Prostate gland (tissue), 2 donors: ENCODE data around the gene TMEM63C.

Source experiments
- POLR2A ChIP-seq: fragments of 450-650 bp; IDR thresholded peaks from one replicate; pipeline ENCODE4 v1.6.1; 2016; ENCODE audit warnings: antibody characterized with exemption, mild to moderate bottlenecking
- POLR2AphosphoS5 ChIP-seq: sonication (generic); formaldehyde crosslinking; IDR thresholded peaks from one replicate; pipeline ENCODE4 v1.6.1; 2017; ENCODE audit warnings: antibody characterized with exemption
- TF ChIP-seq, protein P1 (sequence below), 4 experiments: fragments of 200-600 bp in 2 of 4; fragments of 450-650 bp in 2 of 4; sonication (generic) in 2 of 4; IDR thresholded peaks; 1 replicate in 3 of 4; 2 replicates in 1 of 4; pipeline ENCODE4 v1.5.1; 2016 to 2019; ENCODE audit warnings: antibody characterized with exemption in 4 of 4, mild to moderate bottlenecking in 2 of 4, moderate library complexity in 2 of 4

GRCh38 chr14:77161011-77161410 is 20.6 kb upstream of the TMEM63C start:
- TF ChIP-seq POLR2AphosphoS5 = no peak
- TF ChIP-seq, protein P1, sequence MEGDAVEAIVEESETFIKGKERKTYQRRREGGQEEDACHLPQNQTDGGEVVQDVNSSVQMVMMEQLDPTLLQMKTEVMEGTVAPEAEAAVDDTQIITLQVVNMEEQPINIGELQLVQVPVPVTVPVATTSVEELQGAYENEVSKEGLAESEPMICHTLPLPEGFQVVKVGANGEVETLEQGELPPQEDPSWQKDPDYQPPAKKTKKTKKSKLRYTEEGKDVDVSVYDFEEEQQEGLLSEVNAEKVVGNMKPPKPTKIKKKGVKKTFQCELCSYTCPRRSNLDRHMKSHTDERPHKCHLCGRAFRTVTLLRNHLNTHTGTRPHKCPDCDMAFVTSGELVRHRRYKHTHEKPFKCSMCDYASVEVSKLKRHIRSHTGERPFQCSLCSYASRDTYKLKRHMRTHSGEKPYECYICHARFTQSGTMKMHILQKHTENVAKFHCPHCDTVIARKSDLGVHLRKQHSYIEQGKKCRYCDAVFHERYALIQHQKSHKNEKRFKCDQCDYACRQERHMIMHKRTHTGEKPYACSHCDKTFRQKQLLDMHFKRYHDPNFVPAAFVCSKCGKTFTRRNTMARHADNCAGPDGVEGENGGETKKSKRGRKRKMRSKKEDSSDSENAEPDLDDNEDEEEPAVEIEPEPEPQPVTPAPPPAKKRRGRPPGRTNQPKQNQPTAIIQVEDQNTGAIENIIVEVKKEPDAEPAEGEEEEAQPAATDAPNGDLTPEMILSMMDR (IDR thresholded peaks at IDR 0.05) = no peak
- no peak for TF ChIP-seq POLR2A
